EL (cell line): ENCODE results near the gene INPP5E.

Experiments used
- DNase-seq: peaks from one replicate; pipeline ENCODE4 v3.0.0-alpha.2; 2016

INPP5E gene

GRCh38 chr9:136379891-136380290, 59.8 kb downstream of the INPP5E start:
- no peak for DNase-seq

- DNase-seq, result no peak
Observed at GRCh38 chr9:136379401-136379800, 60.2 kb downstream of the INPP5E start.

DNA sequence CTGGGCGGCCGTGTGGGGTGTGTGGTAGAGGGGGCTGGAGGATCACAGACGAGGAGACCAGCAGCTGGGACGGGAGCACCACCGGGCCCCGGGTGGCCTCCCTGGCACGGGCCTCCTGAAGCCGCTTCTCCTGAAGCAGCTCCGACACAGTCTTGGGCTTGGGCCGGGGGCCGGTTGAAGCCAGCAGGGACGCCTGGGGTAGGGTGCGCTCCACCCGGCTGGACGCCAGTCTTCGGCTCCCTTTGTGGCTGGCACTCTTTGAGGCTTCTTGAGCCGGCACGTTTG, 60.7 kb downstream of the INPP5E start:
- no peak for DNase-seq
